Mesenchymal stem cell (in vitro differentiated cells and primary cell): ENCODE measurements around the gene LRRC71.
A peak's percentile ranks its signal among the peaks of the same experiment; 100 is the strongest.

Experiments
- DNase-seq: peaks from one replicate; pipeline ENCODE4 v3.0.0-alpha.2; 2013
- H2AFZ ChIP-seq: one replicate; pipeline ENCODE4 v1.6.1; 2013; ENCODE audit warnings: low read depth, mild to moderate bottlenecking, control low read depth, inconsistent platforms, low read length, moderate library complexity
- H2AK5ac ChIP-seq: 2 replicates; pipeline ENCODE4 v1.6.1; 2013; ENCODE audit warnings: low read length, moderate library complexity, mild to moderate bottlenecking, inconsistent platforms; ENCODE audit not compliant: severe bottlenecking
- H2BK120ac ChIP-seq: one replicate; pipeline ENCODE4 v1.6.1; 2013; ENCODE audit warnings: low read depth, mild to moderate bottlenecking, inconsistent platforms, low read length, moderate library complexity
- H2BK12ac ChIP-seq, 2 experiments: one replicate each; pipeline ENCODE4 v1.6.1; 2013; ENCODE audit warnings: inconsistent platforms in 2 of 2, low read length in 2 of 2, mild to moderate bottlenecking in 2 of 2, moderate library complexity in 2 of 2, control low read depth in 1 of 2
- H2BK15ac ChIP-seq: one replicate; pipeline ENCODE4 v1.6.1; 2013; ENCODE audit warnings: mild to moderate bottlenecking, low read depth, inconsistent platforms; ENCODE audit not compliant: poor library complexity, severe bottlenecking
- H2BK5ac ChIP-seq: 2 replicates; pipeline ENCODE4 v1.6.1; 2013; ENCODE audit warnings: low read depth, mild to moderate bottlenecking, low read length, control low read depth, inconsistent platforms; ENCODE audit not compliant: poor library complexity, severe bottlenecking
- H3K14ac ChIP-seq, 2 experiments: one replicate each; pipeline ENCODE4 v1.6.1; 2013; ENCODE audit warnings: inconsistent platforms in 2 of 2, low read length in 2 of 2, control low read depth in 1 of 2, mild to moderate bottlenecking in 1 of 2, moderate library complexity in 1 of 2
- H3K18ac ChIP-seq, 2 experiments: one replicate each; pipeline ENCODE4 v1.6.1; 2013; ENCODE audit warnings: inconsistent platforms in 2 of 2, low read length in 2 of 2, control low read depth in 1 of 2, low read depth in 1 of 2, mild to moderate bottlenecking in 1 of 2
- H3K23ac ChIP-seq, 2 experiments: one replicate each; pipeline ENCODE4 v1.6.1; 2013; ENCODE audit warnings: inconsistent platforms in 2 of 2, low read length in 2 of 2, mild to moderate bottlenecking in 2 of 2, moderate library complexity in 2 of 2, control low read depth in 1 of 2
- H3K27ac ChIP-seq: 2 replicates; pipeline ENCODE4 v1.5.1; 2013; ENCODE audit warnings: mild to moderate bottlenecking, moderate library complexity, low read length, control low read depth, inconsistent platforms; ENCODE audit not compliant: poor library complexity, severe bottlenecking
- H3K27me3 ChIP-seq, 2 experiments: 2 replicates each; pipeline versions ENCODE4 v1.6.1 to v1.7.0; 2013; ENCODE audit warnings: low read length in 2 of 2, mild to moderate bottlenecking in 2 of 2, moderate library complexity in 2 of 2, control low read depth in 1 of 2, inconsistent platforms in 1 of 2; ENCODE audit not compliant: control insufficient read depth in 1 of 2, insufficient read depth in 1 of 2
- H3K36me3 ChIP-seq, 2 experiments: 2 replicates each; pipeline versions ENCODE4 v1.6.1 to v1.7.0; 2013; ENCODE audit warnings: low read length in 2 of 2, control low read depth in 1 of 2, inconsistent platforms in 1 of 2, low read depth in 1 of 2, mild to moderate bottlenecking in 1 of 2; ENCODE audit not compliant: insufficient read depth in 2 of 2, control insufficient read depth in 1 of 2
- H3K4ac ChIP-seq, 2 experiments: one replicate each; pipeline ENCODE4 v1.6.1; 2013; ENCODE audit warnings: inconsistent platforms in 2 of 2, low read length in 2 of 2, mild to moderate bottlenecking in 2 of 2, moderate library complexity in 2 of 2, control low read depth in 1 of 2, low read depth in 1 of 2
- H3K4me1 ChIP-seq: 2 replicates; pipeline ENCODE4 v1.6.1; 2013; ENCODE audit warnings: low read depth, low read length, control low read depth; ENCODE audit not compliant: control insufficient read depth, insufficient read depth
- H3K4me2 ChIP-seq: 2 replicates; pipeline ENCODE4 v1.6.1; 2013; ENCODE audit warnings: low read length, mild to moderate bottlenecking, inconsistent platforms; ENCODE audit not compliant: poor library complexity, severe bottlenecking
- H3K4me3 ChIP-seq, 2 experiments: 2 replicates each; pipeline versions ENCODE4 v1.5.1 to v1.7.0; 2013; ENCODE audit warnings: low read length in 2 of 2, mild to moderate bottlenecking in 2 of 2, control low read depth in 1 of 2, low read depth in 1 of 2; ENCODE audit not compliant: insufficient read depth in 1 of 2
- H3K79me1 ChIP-seq: replicated peaks from 2 replicates; pipeline ENCODE4 v1.6.1; 2013; ENCODE audit warnings: mild to moderate bottlenecking, control low read depth, low read length, inconsistent platforms; ENCODE audit not compliant: poor library complexity, severe bottlenecking
- H3K9ac ChIP-seq: 2 replicates; pipeline ENCODE4 v1.7.0; 2013; ENCODE audit warnings: mild to moderate bottlenecking, low read length, moderate library complexity
- H3K9me3 ChIP-seq: 2 replicates; pipeline ENCODE4 v1.7.0; 2013; ENCODE audit warnings: mild to moderate bottlenecking, low read length; ENCODE audit not compliant: control insufficient read depth
- H4K8ac ChIP-seq: one replicate; pipeline ENCODE4 v1.6.1; 2013; ENCODE audit warnings: inconsistent platforms, mild to moderate bottlenecking, low read length, moderate library complexity
- H4K91ac ChIP-seq: one replicate; pipeline ENCODE4 v1.6.1; 2013; ENCODE audit warnings: mild to moderate bottlenecking, low read length, inconsistent platforms
- WGBS: methylation state at CpG from one replicate; pipeline ENCODE4 v1.1.7; 2013; ENCODE audit warnings: mixed read lengths; 5-methylcytosine and 5-hydroxymethylcytosine counted together

LRRC71 gene

DNA sequence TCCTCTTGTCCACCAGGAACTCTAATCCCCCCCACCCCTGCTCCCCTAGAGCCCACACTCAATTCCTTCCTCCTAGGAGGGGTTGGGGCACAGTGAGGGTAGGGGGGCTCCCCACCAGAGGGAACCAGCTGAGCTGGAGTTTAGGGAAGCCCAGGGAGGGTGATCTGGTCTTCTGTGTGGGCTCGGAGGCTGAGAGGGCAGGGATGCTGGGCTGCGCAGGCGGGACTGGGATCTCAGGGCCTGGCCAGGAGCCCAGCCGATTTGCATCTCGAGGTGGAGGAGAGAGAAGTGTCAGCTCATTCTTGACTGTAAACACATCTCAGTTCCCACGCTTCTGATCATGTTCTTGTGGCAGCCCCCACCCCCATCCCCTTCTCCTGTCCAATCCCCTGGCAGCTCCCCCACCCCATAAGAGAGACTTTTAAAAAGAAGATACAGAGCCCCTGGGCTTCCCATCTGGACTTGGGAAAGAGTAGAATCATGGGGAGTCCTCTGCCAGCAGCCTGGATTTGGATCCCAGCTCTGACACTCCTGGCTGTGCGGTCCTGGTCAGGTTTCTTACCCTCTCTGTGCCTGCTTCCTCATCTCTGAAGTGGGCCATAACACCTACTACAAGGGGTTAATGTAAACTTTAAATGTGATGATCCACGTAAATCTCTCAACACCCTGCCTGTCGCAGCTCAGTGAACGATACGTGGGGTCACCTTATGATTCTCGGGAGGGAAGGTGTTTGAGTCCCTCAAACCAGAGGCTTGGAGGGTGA is 20.3 kb upstream of the LRRC71 start:
- Histone ChIP-seq H3K18ac (peak overlapping the region in 1 of 2 experiments; percentile 16), H3K27me3 (no peaks in the 10 kb centered on the region)
- 86% methylated on average over 7 of the region's 12 CpGs for WGBS

DNA sequence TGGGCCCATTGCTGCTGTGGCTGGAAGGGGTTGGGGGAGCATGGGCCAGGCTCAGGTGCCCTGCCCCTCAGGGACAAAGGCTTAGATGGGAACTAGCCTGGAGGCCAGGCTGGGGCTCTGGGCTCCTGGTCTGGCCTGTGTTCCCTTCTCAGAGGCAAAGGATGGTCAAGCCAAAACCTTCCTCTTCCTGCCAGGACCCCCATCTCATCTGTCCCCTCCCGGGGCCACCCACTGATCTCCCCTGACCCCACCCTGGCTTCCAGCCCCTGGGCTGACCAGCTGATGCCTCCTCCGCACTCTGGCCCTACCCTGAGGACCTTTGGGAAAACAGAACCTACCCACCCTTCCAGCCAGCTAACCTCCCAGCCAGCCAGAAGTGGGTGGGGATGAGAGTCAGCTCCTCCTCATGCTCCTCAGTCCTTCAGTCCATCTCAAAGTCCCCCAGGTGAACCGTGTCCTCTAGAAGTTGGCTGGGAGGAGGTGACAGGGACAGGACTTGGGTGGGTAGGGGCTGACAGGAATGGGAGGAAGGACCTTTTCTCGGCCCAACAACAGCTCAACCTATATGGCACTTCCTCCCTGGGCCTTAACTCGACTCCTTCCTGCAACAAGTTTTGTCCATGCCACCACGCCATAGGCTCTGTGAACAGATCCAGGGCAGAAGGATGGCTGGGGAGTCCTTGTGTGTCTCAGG is 19.4 kb upstream of the LRRC71 start:
- 99% methylated on average over 5 of the region's 6 CpGs for WGBS
- H3K14ac ChIP-seq: no peak overlapping the region

More for the DNA sequence above, 20.3 kb upstream of the LRRC71 start:
- Histone ChIP-seq H3K36me3 (peaks cover 0 to 8% of the 10 kb centered on the region in 2 experiments), H3K14ac (no peak overlapping the region), H3K4ac (no peak overlapping the region), H4K8ac (no peak overlapping the region), H3K4me2 (no peak overlapping the region), H2AFZ (no peak overlapping the region), H2AK5ac (peak overlapping the region; percentile 36), H3K9me3 (no peaks in the 10 kb centered on the region), H4K91ac (no peak overlapping the region), H3K27ac (no peak overlapping the region), H2BK120ac (peak overlapping the region; percentile 58), H3K9ac (no peak overlapping the region), H3K4me3 (no peak overlapping the region), H2BK15ac (peak overlapping the region; percentile 82), H2BK5ac (no peak overlapping the region), H2BK12ac (peak overlapping the region; percentile 6 to 49), H3K23ac (no peak overlapping the region), H3K79me1 (peaks cover 40% of the 10 kb centered on the region), H3K4me1 (peaks cover 47% of the 10 kb centered on the region)
- DNase-seq: peak; percentile 78

DNA sequence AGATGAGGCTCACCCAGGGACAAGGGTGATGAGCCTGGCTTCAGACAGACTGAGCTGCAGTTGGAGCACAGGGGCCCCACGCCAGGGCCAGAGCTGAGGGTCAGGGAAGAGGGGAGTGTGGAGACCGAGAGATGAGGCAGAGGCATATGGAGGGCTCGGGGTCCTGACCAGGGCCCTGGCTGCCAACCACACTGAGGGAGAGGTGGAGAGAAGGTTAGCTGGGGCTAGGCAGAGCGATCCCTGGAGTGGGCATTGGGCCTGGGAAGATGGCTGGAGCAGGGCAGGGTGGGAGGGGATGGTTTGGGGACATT is 18.9 kb upstream of the LRRC71 start:
- 96% methylated on average over 4 of the region's 4 CpGs for WGBS

More for the DNA sequence above, 19.4 kb upstream of the LRRC71 start:
- peaks cover 48% of the 10 kb centered on the region for H3K79me1 ChIP-seq
- no peak overlapping the region for H3K27ac ChIP-seq
- peaks cover 44% of the 10 kb centered on the region for H3K4me1 ChIP-seq
- H3K23ac ChIP-seq: no peak overlapping the region
- no peak overlapping the region for H3K4ac ChIP-seq
- H2BK120ac ChIP-seq: peak overlapping the region; percentile 23
- no peak overlapping the region for H2AK5ac ChIP-seq
- H4K91ac ChIP-seq: no peak overlapping the region
- H3K9me3 ChIP-seq: no peaks in the 10 kb centered on the region
- H2BK5ac ChIP-seq: no peak overlapping the region
- no peak overlapping the region for H3K9ac ChIP-seq
- H2BK15ac ChIP-seq: no peak overlapping the region
- no peak overlapping the region for H3K4me3 ChIP-seq
- H3K4me2 ChIP-seq: no peak overlapping the region
- H2BK12ac ChIP-seq: peak overlapping the region; percentile 27 to 29
- peak overlapping the region; percentile 28 for H4K8ac ChIP-seq
- no peaks in the 10 kb centered on the region for H3K27me3 ChIP-seq
- no peak overlapping the region for H3K18ac ChIP-seq
- H3K36me3 ChIP-seq: peaks cover 0 to 17% of the 10 kb centered on the region in 2 experiments
- no peak for DNase-seq
- H2AFZ ChIP-seq: no peak overlapping the region

More for the DNA sequence above, 18.9 kb upstream of the LRRC71 start:
- H2AFZ ChIP-seq: no peak overlapping the region
- H3K27ac ChIP-seq: no peak overlapping the region
- H3K9ac ChIP-seq: no peak overlapping the region
- no peak overlapping the region for H3K4me2 ChIP-seq
- no peak overlapping the region for H3K14ac ChIP-seq
- peaks cover 0 to 22% of the 10 kb centered on the region in 2 experiments for H3K36me3 ChIP-seq
- no peak overlapping the region for H3K4ac ChIP-seq
- H3K23ac ChIP-seq: no peak overlapping the region
- H2BK120ac ChIP-seq: no peak overlapping the region
- H3K79me1 ChIP-seq: peaks cover 53% of the 10 kb centered on the region
- H3K9me3 ChIP-seq: no peaks in the 10 kb centered on the region
- H3K4me3 ChIP-seq: no peak overlapping the region
- H2AK5ac ChIP-seq: no peak overlapping the region
- no peak overlapping the region for H4K8ac ChIP-seq
- peaks cover 45% of the 10 kb centered on the region for H3K4me1 ChIP-seq
- H2BK12ac ChIP-seq: peak overlapping the region in 1 of 2 experiments; percentile 27
- no peak overlapping the region for H2BK15ac ChIP-seq
- no peak for DNase-seq
- H3K27me3 ChIP-seq: no peaks in the 10 kb centered on the region
- H3K18ac ChIP-seq: peak overlapping the region in 1 of 2 experiments; percentile 1
- no peak overlapping the region for H4K91ac ChIP-seq
- H2BK5ac ChIP-seq: no peak overlapping the region
